Activated CD4-positive, alpha-beta T cell treated with anti-CD3 and anti-CD28 coated beads for 1 hour (primary cell): Measurements from ENCODE around the gene KCNAB3.
"Not testable (repeated sequence)": the region's sequence is repeated elsewhere in the genome, so short reads cannot be mapped to it uniquely, and the experiment has no call there.

Experiments used
- DNase-seq: peaks from one replicate; pipeline ENCODE4 v3.0.0-alpha.2; 2020

Gene KCNAB3

DNA sequence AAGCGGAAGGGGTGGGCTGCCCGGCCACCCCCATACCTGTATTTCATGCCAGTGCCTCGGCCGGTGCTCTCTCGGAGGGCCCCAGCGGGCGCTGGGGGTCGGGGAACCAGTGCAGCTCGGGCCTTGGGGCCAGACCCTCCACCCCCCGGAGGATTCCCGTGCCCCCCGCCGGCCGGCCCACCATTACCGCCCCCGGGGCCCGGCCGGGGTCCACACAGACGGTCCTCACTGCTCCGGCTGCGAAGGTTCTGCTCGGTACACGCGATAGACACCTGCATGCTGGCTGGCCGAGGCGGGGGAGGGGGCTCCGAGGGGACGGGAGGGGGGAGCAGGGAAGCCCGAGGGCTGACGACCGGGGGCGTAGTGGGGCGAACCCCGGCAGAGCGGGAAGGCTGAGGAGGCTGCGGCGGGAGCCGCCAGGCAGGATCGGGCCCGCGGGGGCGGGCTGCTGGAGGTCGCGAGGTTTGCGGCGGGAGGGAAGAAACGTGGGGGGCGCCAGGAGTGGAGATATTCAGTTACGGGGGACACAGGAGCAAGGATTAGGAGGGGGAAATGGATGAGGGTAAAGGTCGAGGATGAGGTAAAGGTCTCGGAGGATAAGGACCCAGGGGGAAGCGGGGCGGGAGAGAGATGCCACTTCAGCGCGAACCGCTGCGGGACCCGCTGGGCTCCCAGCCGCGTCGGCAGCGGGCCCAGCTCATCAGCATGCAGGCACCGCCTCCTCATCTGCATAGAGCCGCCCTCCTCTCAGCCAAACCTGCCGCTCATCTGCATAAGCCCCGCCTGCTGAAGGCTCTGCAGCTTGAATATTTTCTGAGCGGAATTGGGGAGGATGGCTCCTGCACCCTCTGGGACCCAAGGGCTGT is at the start of gene KCNAB3:
KCNAB3 (minus strand) TSS at position 699 of the 866 bp plus-strand sequence; CDS start at position 278, 421 bp downstream.
- no peak for DNase-seq

DNA sequence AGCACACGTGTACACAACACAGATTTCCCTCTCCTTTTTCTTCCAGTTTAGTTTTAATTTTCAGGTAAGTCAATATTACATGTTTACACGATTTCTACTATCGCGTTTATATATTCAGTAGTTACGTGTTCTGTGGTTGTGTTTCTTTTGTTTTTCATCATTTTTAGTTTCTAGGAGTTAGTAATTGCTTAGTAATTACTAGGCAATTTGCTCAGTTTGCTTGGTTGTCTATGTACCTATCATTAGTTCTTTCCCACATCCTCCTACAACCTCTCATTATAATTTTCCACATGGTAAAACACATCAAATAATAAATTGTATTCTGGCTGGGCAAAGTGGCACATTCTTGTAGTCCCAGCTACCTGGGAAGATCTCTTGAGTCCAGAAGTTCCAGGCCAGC is 48.1 kb upstream of the KCNAB3 start:
- no peak for DNase-seq

DNA sequence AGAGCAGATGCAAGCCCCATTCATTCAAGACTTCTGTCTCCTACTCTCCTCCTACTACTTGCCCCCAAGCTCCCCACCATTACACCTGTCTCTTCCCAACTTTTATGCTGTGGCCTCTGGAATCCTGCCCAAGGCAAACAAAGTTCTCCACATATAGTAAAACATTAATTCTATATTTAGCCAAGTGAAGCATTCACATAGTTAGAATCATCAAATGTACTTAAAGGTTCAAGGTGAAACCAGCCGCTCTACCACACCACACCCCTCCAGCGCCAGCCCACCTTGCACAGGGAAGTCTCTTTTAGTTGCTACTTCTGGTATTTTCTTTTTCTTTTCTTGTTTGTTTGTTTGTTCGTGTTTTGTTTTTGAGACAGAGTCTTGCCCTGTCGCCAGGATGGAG is 47.4 kb upstream of the KCNAB3 start:
- DNase-seq = no peak

DNA sequence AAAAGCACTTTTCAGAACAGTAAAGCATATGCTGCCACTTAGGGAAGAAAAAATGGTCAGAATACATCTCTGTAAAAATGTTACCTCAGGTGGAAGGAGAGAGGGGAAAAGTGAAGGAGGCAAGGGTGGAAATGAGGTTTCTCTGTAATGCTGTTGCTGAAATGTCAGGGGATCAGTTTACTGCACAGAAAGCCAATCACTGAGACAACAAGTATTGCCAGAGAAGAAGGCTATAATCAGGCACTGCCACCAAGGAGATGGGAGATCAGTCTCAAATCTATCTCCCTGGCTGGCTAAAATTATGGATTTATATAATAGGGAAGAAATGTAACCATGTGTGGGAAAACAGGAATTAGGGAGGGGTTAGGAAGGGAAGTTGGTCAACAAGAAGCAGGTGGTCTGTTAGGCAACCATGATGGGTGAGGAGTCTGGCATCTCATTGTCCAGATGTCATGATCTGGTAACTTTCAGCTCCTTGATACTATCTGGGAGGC is 45.0 kb upstream of the KCNAB3 start:
- no peak for DNase-seq

DNA sequence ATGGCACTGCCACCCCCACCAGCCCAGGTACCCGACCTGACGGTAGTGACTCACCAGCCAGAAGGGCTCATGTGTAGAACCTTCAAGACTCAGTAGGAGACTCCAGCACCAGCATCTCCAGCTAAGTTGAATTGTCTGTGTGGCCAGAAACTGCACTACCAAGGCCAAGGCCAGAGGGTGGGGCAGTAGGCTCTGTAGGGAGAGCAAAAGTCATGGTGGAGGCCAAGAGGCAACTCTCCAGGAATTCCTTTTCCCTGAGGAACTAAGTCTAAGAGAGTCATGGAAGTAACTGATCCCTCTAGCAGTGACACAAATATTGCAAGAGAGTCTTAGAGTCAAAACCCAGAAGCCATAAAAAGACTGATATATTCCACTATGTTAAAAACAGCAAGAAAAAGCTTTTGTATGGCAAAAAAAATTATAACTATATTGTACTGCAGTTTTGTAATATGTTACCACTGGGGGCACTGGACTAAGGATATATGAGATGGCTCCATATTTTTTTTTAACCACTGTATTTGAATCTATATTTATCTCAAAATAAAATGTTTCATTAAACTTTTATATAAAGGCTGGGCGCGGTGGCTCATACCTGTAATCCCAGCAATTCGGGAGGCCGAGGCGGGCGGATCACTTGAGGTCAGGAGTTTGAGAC is 42.6 kb upstream of the KCNAB3 start:
- no peak for DNase-seq

DNA sequence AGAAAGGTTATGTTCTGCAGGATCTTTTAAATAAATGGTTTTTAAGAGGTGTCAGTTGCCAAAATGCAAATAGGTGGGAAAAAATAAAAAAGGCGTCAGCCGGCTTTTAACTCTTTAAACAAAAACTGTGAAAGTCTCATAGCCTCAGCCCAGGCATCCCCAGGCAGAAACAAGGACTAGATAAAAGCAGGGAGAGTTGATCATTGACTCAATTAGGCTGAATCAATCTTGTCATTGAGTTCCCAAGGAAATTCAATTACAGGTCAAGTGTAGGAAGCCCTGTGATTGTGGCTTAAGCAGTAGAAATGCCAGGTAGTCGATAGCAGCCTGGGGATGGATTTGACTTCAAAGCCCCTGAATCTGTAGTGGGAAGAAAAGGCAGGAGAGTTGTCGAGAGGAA is 42.0 kb upstream of the KCNAB3 start:
- no peak for DNase-seq

DNA sequence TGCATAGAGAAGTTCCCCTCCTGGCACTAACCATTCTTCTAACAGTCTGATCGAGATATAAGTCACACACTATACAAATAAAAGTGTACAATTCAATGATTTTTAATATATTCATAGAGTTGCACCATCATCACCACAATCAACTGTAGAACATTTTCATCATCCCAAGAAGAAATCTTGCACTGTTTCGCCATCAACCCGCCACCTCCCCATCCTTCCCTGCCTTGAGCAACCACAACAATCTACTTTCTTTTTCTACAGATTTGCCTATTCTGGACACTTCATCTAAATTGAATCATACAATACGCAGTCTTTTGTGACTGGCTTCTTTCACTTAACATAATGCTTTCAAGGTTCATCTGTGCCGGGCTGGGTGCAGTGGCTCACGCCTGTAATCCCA is 39.8 kb upstream of the KCNAB3 start:
- DNase-seq = no peak

DNA sequence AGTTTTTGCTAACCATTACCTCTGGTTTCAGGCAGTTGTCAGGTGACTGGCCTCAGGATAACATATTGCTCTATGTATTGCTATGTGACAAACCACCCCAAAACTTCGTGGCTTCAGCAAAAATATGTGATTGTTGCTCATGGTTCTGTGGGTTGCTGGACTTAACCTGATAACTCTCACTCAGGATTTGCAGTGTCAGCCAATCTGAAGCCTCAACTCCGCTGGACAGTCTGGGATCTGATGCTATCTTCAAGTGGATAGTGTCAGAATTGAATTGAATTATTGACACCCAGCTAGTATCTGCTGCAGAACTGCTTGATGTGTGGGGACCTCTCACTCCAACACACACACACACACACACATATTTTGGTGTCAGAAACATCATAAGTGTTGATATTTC is 38.1 kb upstream of the KCNAB3 start:
- DNase-seq = no peak

DNA sequence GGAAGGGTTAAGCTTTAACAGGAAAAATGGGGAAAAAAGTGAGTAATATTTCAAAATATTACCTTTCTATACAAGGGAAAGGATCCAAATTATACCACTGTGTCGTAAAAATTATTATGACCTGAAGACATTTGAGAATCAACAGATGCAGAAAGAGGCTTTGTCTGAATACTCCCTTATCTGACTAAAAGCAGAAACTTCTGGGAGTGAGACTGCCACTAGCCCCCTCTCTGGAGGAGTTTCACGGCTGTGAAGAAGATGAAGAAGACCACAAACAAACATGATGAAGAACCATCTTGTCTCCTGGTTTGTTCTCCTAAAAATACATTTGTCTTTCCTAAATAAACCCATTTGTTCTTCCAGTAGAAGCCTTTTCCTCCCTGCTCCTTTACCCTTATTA is 31.8 kb upstream of the KCNAB3 start:
- DNase-seq = no peak

DNA sequence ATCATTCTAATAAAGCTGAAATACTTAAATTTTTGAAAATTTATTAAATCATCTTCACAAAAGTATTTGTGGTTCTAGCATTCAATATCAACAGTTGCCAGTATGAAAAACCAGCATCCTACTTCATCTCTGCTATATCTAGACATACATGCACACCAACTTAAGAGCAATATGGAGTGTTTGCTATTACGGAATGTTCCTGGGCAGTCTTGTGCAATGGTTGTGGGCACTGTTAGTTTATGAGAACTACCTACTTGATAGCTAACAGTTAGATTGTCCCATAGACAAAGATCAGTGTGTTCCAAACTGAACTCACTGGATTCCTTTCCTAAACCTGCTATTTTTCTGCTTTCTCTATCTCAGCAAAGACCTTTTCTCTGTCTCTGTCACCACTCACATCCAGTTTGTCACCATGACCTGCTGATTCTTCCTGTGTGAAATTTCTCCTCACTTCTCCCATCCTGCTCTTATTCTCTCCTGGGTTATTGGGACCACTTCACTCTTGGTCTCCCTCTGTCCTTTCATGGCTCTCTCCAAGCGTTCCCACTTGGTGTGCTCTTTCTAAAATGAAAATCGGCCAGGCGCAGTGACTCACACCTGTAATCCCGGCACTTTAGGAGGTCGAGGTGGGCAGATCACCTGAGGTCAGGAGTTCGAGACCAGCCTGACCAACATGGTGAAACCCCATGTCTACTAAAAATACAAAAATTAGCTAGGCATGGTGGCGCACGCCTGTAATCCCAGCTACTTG is 30.0 kb upstream of the KCNAB3 start:
- DNase-seq = no peak

DNA sequence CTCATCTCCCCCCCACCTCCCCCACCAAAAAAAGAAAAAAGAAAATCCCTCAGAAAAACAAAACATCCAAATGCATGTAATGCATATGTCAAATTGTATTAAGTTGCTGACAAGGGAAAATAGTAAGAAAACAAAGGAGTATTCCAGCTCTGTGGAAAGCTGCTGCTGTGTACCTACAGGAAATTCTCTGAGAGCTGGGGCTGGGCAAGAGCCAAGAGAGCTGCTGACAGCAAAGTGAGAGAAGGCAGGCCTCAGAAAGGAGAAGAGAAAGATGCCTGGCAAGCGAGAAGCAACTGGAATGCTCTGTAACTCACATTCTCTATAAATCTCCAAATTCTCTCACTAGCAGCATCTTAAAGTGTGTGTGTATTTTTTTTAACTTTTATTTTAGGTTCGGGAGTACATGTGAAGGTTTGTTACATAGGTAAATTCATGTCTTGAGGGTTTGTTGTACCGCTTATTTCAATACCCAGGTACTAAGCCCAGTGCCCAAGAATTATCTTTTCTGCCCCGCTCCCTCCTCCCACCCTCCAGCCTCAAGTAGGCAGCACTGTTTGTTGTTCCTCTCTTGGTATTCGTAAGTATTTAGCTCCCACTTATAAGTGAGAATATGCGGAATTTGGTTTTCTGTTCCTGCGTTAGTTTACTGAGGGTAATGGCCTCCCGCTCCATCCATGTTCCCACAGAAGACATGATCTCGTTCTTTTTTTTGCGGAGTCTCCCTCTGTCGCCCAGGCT is 26.7 kb upstream of the KCNAB3 start:
- DNase-seq = no peak

DNA sequence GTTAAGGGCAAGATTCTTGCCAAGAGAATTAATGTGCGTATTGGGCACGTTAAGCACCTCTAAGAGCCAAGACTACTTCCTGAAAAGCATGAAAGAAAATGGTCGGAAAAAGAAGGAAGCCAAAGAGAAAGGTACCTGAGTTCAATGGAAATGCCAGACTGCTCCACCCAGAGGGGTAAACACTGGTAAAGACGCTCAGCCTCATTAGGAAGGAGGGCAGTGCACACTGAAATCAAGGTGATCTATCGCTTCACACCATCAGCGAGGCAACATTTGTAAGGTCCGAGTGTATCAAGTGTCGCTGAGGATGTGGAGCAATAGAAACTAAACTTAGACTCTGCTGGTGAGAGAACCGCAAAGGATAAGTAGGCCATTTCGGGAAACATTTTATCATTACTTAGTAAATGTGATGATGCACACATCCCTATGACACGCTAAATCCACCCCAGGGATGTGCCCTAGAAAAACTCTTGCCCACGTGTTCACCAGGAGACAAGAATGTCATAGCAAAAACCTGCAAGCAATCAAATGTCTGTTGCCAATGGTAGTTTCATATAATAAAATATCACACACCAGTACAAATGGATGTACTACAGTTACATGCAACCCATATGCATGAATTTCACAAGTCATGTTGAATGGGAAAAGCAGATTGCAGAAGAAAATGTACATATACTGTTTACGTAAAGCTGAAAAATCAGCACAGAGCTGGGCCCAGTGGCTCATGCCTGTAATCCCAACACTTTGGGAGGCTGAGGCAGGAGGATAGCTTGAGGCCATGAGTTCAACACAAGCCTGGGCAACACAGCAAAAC is 26.0 kb upstream of the KCNAB3 start:
- no peak for DNase-seq

DNA sequence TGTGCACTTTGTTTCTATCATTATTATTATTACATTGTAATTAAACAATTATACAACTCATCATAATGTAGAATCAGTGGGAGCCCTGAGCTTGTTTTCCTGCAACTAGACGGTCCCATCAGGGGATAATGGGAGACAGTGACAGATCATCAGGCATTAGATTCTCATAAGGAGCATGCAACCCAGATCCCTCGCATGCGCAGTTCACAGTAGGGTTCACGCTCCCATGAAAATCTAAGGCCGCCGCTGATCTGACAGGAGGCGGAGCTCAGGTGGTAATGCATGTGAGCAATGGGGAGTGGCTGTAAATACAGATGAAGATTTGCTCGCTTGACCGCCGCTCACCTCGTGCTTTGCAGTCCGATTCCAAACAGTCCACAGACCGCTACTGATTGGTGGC is 23.6 kb upstream of the KCNAB3 start:
- not testable (repeated sequence) for DNase-seq

DNA sequence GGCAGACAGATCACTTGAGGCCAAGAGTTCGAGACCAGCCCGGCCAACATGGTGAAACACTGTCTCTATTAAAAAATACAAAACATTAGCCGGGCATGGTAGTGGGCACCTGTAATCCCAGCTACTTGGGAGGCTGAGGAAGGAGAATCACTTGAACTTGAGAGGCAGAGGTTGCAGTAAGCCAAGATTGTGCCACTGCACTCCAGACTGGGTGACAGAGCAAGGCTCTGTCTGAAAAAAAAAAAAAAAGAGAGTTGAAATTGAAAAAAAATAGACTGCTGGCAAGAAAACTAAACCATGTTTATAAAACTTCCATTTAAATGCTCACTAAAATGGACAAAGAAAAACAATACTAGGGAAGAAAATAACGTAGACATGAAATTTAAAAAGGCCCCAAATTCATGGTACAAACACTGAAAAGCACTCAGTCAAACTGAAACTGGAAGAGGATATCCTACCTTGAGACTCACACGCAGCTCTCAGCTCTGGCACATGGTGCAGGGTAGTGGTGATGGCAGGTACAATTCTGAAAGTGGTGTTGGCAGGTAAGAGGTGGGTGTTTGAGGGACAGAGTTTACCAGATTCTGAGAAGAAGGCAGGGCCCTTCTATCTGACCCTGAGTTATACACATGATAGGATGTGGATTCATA is 21.6 kb upstream of the KCNAB3 start:
- DNase-seq = no peak

DNA sequence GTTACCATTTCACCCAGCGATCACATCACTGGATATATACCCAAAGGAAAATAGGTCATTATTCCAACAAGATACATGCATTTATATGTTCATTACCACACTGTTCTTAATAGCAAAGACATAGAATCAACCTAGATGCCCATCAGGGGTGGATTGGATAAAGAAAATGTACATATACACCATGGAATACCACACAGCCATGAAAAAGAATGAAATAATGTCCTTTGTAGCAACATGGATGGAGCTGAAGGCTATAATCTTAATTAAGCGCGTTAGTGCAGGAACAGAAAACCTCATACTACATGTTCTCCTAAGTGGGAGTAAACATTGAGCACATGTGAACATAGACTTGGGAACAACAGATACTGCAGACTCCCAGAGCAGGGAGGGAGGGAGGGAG is 20.9 kb upstream of the KCNAB3 start:
- no peak for DNase-seq

DNA sequence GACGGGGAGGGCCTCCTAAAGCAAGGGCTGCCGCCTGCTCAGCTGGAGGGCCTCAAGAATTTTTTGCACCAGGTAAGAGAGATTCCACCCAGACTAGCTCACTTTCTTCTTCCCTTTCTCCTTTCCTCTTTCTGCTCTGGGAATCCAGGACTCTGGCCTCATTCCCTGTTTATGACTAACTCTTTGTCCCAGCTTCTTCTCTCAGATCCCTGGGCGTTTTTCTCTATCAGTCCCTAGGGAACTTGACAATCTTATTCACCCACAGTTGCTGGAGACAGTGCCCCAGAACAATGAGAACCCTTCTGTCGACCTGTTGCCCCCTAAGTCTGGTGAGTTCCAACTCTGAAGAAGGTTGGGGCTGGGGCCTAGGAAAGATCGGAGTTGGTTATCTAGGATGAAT is 18.0 kb upstream of the KCNAB3 start:
- no peak for DNase-seq

DNA sequence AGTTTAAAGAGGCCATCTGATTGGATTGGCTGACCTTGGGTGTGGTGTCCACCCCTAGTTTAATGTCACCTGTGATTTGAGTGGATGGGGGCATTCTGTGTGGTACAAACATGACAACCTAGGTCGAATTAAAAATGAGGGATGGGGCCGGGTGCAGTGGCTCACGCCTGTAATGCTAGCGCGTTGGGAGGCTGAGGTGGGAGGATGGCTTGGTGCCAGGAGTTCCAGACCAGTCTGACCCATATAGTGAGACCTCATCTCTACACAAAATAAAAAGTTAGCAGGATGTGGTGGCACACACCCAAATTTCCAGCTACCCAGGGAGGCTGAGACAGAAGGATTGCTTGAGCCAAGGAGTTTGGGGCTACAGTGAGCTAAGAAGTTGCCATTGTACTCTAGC is 16.8 kb upstream of the KCNAB3 start:
- DNase-seq = no peak

DNA sequence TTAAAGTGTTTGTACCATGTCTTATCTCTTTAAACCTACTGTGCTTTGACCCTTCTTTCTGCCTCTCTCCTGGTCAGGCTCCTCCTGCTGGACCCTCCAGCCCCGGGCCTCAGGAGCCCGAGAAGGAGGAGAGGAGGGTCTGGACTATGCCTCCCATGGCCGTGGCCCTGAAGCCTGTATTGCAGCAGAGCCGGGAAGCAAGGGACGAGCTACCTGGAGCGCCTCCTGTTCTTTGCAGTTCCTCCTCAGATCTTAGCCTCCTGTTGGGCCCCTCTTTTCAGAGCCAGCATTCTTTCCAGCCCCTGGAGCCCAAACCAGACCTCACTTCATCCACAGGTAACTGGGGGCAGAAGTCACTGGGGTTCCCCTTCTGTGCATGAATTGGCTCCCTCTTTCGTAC is 16.0 kb upstream of the KCNAB3 start:
- no peak for DNase-seq

DNA sequence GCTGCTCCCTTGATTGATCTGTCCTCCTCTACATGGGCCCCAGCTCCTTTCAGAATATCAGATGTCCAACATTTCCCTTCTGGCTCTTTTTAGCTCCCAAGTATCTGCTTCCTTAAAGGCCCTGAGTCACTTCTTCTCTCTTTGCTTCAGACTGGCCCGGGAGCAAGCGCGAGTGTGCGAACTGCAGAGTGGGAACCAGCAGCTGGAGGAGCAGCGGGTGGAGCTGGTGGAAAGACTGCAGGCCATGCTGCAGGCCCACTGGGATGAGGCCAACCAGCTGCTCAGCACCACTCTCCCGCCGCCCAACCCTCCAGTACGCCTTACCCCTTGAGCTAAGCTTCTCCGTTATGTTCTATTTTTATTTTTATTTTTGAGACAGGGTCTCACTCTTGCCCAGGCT is 14.7 kb upstream of the KCNAB3 start:
- no peak for DNase-seq

DNA sequence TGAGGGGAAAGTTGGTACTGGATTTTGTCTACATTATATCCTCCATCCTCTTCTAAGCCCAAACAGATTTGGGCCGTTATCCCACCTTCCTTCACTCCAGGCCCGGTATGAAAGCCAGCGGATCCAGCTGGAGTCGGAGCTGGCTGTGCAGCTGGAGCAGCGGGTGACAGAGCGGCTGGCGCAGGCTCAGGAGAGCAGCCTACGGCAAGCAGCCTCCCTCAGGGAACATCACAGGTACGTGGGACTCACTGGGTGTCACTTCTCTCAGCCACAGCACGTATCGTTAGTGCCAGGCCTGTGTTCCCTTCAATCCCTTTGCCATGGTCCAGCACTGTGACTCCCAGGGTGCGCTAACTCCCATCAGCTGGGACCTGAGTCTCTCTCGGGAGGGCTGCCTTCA is 13.6 kb upstream of the KCNAB3 start:
- no peak for DNase-seq

DNA sequence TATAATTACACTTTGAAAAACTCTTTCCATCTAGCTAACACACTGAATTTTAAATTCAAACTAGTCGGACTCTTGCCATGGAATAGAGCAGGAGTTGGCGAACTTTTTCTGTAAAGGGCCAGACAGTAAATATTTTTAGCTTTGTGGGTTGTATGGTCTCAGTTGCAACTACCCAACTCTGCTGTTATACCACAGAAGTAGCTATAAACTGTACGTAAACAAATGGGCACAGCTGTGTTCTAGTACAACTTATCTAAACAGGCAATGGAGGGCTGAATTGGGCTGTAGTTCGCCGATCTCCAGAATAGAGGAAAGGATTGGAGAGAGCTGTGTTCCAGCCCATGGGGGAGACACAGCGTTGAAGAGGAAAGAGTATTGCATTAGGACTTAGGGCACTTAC is 11.1 kb upstream of the KCNAB3 start:
- DNase-seq = no peak

DNA sequence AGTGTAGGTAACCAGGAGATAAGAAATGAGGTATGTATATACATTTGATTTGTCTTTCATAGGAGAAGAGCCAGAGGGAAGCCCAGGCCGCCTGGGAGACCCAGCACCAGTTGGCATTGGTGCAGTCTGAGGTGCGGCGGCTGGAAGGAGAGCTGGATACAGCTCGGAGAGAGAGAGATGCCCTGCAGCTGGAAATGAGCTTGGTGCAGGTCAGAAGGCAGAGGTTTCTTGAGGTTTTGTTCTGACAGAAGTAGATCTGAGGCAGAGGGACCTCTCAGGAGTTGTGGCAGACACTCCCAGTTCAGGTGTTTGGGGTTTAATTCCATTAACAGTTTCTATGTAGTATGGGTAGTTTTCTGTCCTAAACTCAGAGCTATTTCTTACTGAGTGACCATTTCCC is 10.4 kb upstream of the KCNAB3 start:
- DNase-seq = no peak
